Small intestine (tissue), 4 donors: ENCODE data around the gene ELK3. TPM values are rescaled to one million over a fixed set of nuclear protein-coding genes. Genes with fewer than 3 reads are reported as not detected.

Experiments
- polyA plus RNA-seq, 4 donors: library from polyadenylated mRNA; stranded (reverse) in 3 of 4; unstranded in 1 of 4; fragments of 200-250 nt in 3 of 4; fragments of 120-200 nt in 1 of 4; gene quantifications; one replicate each; pipeline versions ENCODE4 v1.2.1 to v1.2.3, GENCODE V29; 2013
- donor health status: healthy with polysubstance abuse.
- donor health status: Bipolar disorder and iron deficiency.
- donor health status: healthy.

The ELK3 gene
- polyA plus RNA-seq, 4 donors, result 0.67 to 15.9 (median 10.8) TPM

Other genes with a start within 250 kb of the ELK3 start
- gene HAL, start 198.0 kb upstream of the ELK3 start, polyA plus RNA-seq, result 1 to 10 TPM in 3 of 4 donors, under 1 TPM in 1; 0.31 to 8.7 (median 1.1) TPM
- 100 to 1,000 TPM in 1 of 4 donors, 10 to 100 TPM in 3; 74.6 to 195 (median 86.4) TPM for gene LTA4H, start 158.8 kb upstream of the ELK3 start, polyA plus RNA-seq
- gene CDK17, start 206.1 kb downstream of the ELK3 start, polyA plus RNA-seq, result 10 to 100 TPM in 1 of 4 donors, 1 to 10 TPM in 3; 7.6 to 29.8 (median 8.4) TPM